SK-N-SH (cell line): Measurements from ENCODE around the gene VEGFB.

ENCODE experiments used
- CTCF ChIP-seq: fragments of 200-600 bp; sonication (generic); IDR thresholded peaks from 2 replicates; pipeline ENCODE4 v1.6.1; 2017; ENCODE audit warnings: antibody characterized with exemption, mild to moderate bottlenecking, moderate library complexity
- ELF1 ChIP-seq: IDR thresholded peaks from 2 replicates; pipeline ENCODE4 v1.4.0; 2012
- EZH2phosphoT487 ChIP-seq: fragments of 200-600 bp; sonication (generic); IDR thresholded peaks from 2 replicates; pipeline ENCODE4 v1.6.1; 2017; ENCODE audit warnings: low read depth, mixed run types, mild to moderate bottlenecking, antibody characterized with exemption, moderate library complexity, borderline replicate concordance
- FOSL2 ChIP-seq: IDR thresholded peaks from 2 replicates; pipeline ENCODE4 v1.4.0; 2012; ENCODE audit warnings: low read depth, mild to moderate bottlenecking, moderate library complexity, borderline replicate concordance
- MAX ChIP-seq: IDR thresholded peaks from 2 replicates; pipeline ENCODE4 v1.4.0; 2012; ENCODE audit warnings: low read depth
- MXI1 ChIP-seq: IDR thresholded peaks from 2 replicates; pipeline ENCODE4 v1.6.1; 2012; ENCODE audit warnings: mild to moderate bottlenecking, low read depth, low read length, improper control_type of control experiment
- NFIC ChIP-seq: IDR thresholded peaks from 2 replicates; pipeline ENCODE4 v1.4.0; 2012; ENCODE audit warnings: borderline replicate concordance
- POLR2AphosphoS5 ChIP-seq: IDR thresholded peaks from 2 replicates; pipeline ENCODE4 v1.6.1; 2012; ENCODE audit warnings: low read depth, low read length
- RAD21 ChIP-seq: IDR thresholded peaks from 2 replicates; pipeline ENCODE4 v1.6.1; 2012; ENCODE audit warnings: mild to moderate bottlenecking, low read length
- REST ChIP-seq: IDR thresholded peaks from 2 replicates; pipeline ENCODE4 v1.6.1; 2012; ENCODE audit warnings: mild to moderate bottlenecking, low read depth, low read length, moderate library complexity
- TAF1 ChIP-seq: IDR thresholded peaks from 2 replicates; pipeline ENCODE4 v1.6.1; 2012; ENCODE audit warnings: low read depth, mild to moderate bottlenecking, low read length, moderate library complexity, borderline replicate concordance
- YY1 ChIP-seq: IDR thresholded peaks from 2 replicates; pipeline ENCODE4 v1.4.0; 2012; ENCODE audit warnings: low read depth, mild to moderate bottlenecking

GRCh38 chr11:64225608-64226506 is 8.5 kb upstream of the VEGFB start, which contains the start of the genes NUDT22 and TRPT1:
- TF ChIP-seq NFIC (no peak), RAD21 (no peak), POLR2AphosphoS5 (peak; percentile 91), ELF1 (peak; percentile 86), CTCF (peak; percentile 16), EZH2phosphoT487 (no peak), MXI1 (peak; percentile 59), YY1 (no peak), MAX (peak; percentile 73), FOSL2 (no peak), TAF1 (peak; percentile 64; the same call in 1 of the 2 replicates), REST (no peak)
